ENCODE measurements around the gene EMC8.

Gene EMC8

DNA sequence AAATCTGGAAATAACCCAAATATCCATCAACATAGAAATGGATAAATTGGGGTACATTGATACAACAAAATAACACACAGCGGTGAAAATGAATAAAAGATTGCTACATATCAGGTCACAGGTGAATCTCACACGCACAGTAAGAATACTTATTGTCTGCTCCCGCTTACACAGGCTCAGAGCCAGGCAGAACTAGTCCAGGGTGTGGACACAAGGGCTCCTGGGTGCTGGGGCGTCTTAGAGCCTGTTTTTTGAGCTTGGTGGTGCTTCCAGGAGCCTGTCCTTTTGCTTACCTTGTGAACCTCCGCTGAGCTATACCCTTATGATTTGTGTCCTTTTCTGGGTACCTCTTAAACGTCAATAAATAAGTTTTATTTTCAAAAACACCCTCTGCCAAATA lies 28.6 kb downstream of the EMC8 start:
- TF ChIP-seq ZFX (IDR thresholded peaks at IDR 0.05): no peak
- TF ChIP-seq, protein P1, sequence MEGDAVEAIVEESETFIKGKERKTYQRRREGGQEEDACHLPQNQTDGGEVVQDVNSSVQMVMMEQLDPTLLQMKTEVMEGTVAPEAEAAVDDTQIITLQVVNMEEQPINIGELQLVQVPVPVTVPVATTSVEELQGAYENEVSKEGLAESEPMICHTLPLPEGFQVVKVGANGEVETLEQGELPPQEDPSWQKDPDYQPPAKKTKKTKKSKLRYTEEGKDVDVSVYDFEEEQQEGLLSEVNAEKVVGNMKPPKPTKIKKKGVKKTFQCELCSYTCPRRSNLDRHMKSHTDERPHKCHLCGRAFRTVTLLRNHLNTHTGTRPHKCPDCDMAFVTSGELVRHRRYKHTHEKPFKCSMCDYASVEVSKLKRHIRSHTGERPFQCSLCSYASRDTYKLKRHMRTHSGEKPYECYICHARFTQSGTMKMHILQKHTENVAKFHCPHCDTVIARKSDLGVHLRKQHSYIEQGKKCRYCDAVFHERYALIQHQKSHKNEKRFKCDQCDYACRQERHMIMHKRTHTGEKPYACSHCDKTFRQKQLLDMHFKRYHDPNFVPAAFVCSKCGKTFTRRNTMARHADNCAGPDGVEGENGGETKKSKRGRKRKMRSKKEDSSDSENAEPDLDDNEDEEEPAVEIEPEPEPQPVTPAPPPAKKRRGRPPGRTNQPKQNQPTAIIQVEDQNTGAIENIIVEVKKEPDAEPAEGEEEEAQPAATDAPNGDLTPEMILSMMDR (conservative IDR thresholded peaks at IDR 0.05): no peak
- H3K27ac ChIP-seq: no peak overlapping the region

DNA sequence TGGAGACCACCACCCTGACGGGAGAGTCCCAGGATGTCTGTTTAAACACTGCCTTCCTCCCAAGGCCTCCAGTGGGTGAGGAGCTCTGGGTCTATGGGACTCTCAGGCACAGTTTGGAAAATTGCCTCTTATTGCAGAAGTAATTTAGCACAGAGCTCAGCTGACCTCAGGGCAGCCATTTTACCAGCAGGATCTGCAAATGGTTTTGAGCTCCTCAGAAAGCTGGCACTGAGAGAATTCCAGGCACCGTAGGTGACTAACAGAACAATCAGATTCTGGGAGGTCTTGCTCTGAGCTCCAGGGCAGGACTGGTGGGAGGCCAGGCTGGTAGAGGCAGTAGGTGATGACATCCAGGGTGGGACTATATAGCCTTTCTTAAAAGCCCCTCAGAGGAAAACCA lies 31.1 kb downstream of the EMC8 start:
- TF ChIP-seq ZFX (IDR thresholded peaks at IDR 0.05): no peak
- TF ChIP-seq, protein P1 (conservative IDR thresholded peaks at IDR 0.05): no peak
- H3K27ac ChIP-seq: no peak overlapping the region

DNA sequence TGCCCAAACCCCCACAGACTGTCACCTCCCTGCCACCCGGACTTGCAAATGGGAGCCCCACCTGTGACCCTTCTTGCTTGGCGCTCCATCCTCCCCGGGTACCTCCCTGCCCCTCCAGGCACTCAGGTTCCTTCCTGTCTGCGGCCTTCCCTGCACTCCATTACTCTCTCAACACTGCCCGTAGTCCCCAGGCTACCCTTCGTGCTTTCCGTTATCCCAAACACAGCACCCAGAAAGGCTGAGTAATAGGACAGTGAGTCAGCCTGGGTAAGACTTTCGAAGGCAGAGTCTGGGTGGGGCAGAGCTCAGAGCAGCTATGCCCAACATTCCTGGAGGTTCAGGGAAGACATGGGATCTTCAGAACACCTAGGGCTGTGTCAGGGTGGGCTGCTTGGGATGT lies 31.8 kb downstream of the EMC8 start:
- TF ChIP-seq, protein P1 (conservative IDR thresholded peaks at IDR 0.05): no peak
- TF ChIP-seq ZFX (IDR thresholded peaks at IDR 0.05): no peak
- no peak overlapping the region for H3K27ac ChIP-seq

DNA sequence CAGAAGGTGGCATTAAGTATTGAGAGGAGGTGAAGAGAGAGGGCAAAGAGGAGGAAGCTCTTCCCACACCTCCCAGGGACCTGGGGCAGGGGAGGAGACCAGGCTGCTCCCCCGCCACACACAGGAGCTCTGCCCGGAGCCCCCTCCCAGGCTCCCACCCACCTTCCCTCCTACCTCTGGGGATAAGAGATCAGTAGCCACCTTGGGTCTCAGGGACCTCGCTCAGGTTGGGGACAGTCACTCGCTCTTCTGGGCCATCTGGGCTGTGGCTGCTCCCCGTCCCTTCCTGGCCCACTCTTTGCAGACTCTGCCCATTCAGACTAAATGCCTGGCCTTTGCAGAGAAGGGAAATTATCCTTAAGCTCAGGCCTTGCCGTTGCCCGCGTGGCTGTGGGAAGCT lies 33.6 kb downstream of the EMC8 start:
- TF ChIP-seq, protein P1 (conservative IDR thresholded peaks at IDR 0.05): no peak
- TF ChIP-seq ZFX (IDR thresholded peaks at IDR 0.05): no peak

DNA sequence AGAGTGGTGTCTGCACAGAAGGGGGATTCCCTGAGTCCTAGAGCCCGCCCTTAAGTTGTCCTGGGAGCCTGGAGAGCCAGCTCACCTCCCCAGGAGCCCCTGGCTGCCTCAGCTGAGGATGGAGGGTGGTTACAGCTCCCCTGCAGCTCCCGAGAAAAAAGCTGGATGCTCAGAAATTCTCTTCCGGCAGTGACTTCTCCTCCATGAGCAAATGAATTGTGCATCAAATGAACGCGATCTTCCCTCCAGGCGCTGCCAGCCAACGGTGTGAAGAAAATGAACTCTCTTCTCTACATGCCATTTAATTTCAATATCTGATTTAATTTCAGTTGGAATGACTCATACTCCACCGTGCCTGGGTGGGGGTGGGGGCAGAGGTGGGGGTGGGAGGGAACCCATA lies 34.1 kb downstream of the EMC8 start:
- H3K27ac ChIP-seq: no peak overlapping the region
- no peak for TF ChIP-seq ZFX (IDR thresholded peaks at IDR 0.05)
- TF ChIP-seq, protein P1 (conservative IDR thresholded peaks at IDR 0.05): no peak

More for the DNA sequence above, 33.6 kb downstream of the EMC8 start:
- no peak overlapping the region for H3K27ac ChIP-seq

DNA sequence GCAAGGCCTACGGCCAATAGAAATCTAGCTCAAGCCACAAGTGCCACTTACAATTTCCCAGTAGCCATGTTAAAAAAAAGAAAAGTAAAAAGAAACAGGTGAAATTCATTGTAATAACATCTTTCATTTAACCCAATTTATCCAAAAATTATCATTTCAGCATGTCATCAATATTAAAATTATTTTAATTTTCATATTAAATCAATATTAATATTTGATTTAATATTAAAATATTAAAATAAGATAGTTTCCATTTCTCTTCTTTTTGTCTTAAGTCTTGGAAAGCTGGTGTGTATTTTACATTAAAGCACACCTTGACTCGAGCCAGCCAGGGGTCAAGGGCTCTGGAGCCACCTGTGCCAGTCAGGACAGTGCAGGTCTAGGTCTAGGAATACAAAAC lies 35.7 kb downstream of the EMC8 start:
- H3K27ac ChIP-seq: no peak overlapping the region
- TF ChIP-seq, protein P1 (conservative IDR thresholded peaks at IDR 0.05): no peak
- no peak for TF ChIP-seq ZFX (IDR thresholded peaks at IDR 0.05)

DNA sequence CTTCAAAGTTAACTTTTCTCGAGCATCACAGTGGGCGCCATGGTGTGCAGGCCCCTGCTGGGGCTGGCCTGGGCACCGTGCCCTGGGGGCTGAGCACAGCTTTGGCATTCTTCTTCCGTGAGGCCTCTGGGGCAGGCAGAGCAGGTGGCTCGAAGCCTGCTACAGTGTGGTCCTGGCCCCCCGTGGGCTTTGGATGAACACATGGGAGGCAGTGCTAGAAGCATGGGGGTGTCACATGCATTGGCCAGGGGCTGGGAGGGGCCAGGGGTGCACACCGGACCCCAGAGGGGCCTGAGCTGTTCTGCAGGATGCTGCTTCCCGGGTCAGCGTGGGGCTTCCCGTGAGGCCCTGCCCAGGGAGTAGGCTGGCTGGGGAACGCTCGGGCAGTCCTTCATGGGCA lies 36.4 kb downstream of the EMC8 start:
- TF ChIP-seq ZFX (IDR thresholded peaks at IDR 0.05): no peak
- TF ChIP-seq, protein P1 (conservative IDR thresholded peaks at IDR 0.05): no peak
- no peak overlapping the region for H3K27ac ChIP-seq
